CD4-positive, alpha-beta T cell treated with Interleukin-4 for 4 hours (primary cell): ENCODE results near the gene GRIN2A.

Experiments used
- DNase-seq: peaks from one replicate; pipeline ENCODE4 v3.0.0-alpha.2; 2020

The GRIN2A gene

GRCh38 chr16:10181196-10182162 is 749 bp downstream of the GRIN2A start:
- DNase-seq: peak; percentile 4

- no peak for DNase-seq
Observed at GRCh38 chr16:10180771-10181163, 1.5 kb downstream of the GRIN2A start.

GRCh38 chr16:10180042-10180770 is 2.0 kb downstream of the GRIN2A start:
- no peak for DNase-seq

- no peak for DNase-seq
Observed at GRCh38 chr16:10178526-10178925, 3.7 kb downstream of the GRIN2A start.

- DNase-seq: no peak
Observed at GRCh38 chr16:10178080-10178479, 4.1 kb downstream of the GRIN2A start.

GRCh38 chr16:10172848-10173655 is 9.2 kb downstream of the GRIN2A start:
- DNase-seq: no peak

GRCh38 chr16:10171221-10171620 is 11.0 kb downstream of the GRIN2A start:
- no peak for DNase-seq

- no peak for DNase-seq
Observed at GRCh38 chr16:10169904-10170410, 12.3 kb downstream of the GRIN2A start.

- DNase-seq: no peak
Observed at GRCh38 chr16:10169031-10169430, 13.2 kb downstream of the GRIN2A start.

- no peak for DNase-seq
Observed at GRCh38 chr16:10168258-10168657, 14.0 kb downstream of the GRIN2A start.

- DNase-seq: no peak
Observed at GRCh38 chr16:10165643-10166042, 16.6 kb downstream of the GRIN2A start.

- no peak for DNase-seq
Observed at GRCh38 chr16:10162981-10163380, 19.2 kb downstream of the GRIN2A start.

- DNase-seq: no peak
Observed at GRCh38 chr16:10156099-10156498, 26.1 kb downstream of the GRIN2A start.

- DNase-seq: no peak
Observed at GRCh38 chr16:10154389-10154788, 27.8 kb downstream of the GRIN2A start.

- no peak for DNase-seq
Observed at GRCh38 chr16:10153985-10154384, 28.2 kb downstream of the GRIN2A start.

GRCh38 chr16:10151718-10152117 is 30.5 kb downstream of the GRIN2A start:
- no peak for DNase-seq

- DNase-seq: no peak
Observed at GRCh38 chr16:10150906-10151305, 31.3 kb downstream of the GRIN2A start.

- DNase-seq: no peak
Observed at GRCh38 chr16:10145542-10146035, 36.6 kb downstream of the GRIN2A start.

GRCh38 chr16:10141671-10142070 is 40.6 kb downstream of the GRIN2A start:
- no peak for DNase-seq

GRCh38 chr16:10138881-10139280 is 43.3 kb downstream of the GRIN2A start:
- no peak for DNase-seq

GRCh38 chr16:10137341-10137740 is 44.9 kb downstream of the GRIN2A start:
- no peak for DNase-seq

GRCh38 chr16:10136916-10137315 is 45.3 kb downstream of the GRIN2A start:
- no peak for DNase-seq

- DNase-seq: no peak
Observed at GRCh38 chr16:10130538-10130937, 51.7 kb downstream of the GRIN2A start.
